NCI-H128 (cell line): ENCODE measurements around the gene METTL23.
"Not testable (repeated sequence)": the region's sequence is repeated elsewhere in the genome, so short reads cannot be mapped to it uniquely, and the experiment has no call there.

Source experiments
- DNase-seq: peaks from one replicate; lab custom pipeline; 2025; ENCODE audit not compliant: unreplicated experiment; lab: John Stamatoyannopoulos, UW

The METTL23 gene

DNA sequence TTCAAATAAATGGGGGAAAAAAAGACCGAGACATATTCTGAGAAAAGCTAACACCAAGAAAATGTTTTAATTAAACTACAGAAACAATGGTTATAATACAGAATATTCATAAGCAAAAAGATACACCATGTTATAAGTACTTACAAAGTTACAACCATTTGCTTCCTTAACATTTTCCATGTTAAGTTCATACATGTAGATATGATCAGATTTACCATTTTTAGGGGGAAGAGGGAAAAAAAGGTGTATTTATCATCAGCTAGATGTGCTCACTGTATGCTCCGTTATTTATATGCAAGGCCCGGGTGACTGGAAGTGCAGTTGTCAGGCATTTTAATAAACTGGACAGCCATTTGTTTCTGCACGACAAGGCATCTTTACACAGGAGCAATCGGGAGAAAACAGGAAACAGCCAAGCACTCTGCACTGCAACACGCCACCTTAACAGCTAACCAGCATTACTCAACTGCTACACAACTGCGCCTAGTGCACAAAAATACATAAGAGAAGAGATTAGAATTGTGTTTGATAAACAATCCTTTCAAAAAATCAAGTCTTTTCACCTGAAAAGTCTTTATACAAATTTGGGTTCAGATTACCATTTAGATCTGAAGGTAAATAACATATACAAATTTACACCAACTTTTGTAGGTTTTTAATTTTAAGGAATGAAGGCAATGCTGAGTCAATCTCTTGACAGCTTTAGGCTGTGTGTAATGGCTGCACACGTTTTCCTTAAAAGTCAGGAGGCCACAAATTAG, 7.6 kb downstream of the METTL23 start:
- no peak for DNase-seq

DNA sequence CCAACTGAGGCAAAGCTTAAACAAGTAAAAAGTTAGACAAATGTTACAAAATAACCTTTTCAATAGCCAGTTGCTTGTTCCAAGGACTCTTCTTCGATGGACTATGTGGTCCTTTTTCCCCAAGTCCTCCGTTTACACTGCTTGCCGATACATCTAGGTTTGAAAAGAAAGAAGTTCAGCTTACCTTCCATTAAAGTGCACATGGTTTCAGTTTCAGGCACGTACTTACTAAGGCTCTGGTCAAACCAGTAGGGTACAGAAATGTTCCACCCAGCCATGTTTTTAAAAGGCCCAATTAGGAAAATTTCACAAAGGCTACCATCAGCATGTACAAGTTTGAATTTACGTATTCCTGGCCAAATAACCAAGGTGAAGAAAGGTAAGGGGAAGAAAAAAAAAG, 8.4 kb downstream of the METTL23 start:
- DNase-seq, result no peak

DNA sequence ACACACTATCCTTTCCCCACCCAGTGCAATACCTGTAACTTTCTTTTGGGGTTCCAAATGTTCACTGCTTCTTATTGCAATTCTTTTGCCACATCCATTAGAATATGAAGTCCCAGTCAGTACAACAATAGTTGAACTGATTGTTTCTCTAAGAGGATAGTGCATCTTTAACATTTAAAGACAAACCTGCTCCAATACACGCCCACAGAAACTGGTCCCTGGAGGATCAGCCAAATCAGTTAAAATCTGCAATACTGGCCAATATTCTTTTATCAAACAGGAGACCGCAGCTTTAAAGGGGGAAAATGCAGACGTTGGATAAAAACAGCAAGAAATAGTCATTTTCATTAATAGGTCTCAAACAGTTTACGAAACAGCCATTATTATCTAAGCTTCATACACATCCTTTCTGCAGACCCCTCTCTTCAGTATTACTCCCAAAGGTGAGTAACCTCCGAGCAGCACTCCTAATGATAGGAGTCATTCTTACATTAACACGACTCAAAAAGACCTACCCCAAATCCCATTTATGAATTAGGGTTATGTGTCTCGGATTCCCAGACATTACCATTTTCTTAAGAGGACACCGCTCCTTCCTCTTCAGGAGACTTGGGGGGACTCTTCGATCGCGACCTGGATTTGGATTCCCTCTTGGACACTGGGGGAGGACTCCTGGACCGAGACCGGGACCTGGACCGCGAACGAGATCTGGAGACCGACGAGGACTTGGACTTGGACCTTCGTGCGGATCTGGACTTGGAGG, 9.1 kb downstream of the METTL23 start:
- no peak for DNase-seq

DNA sequence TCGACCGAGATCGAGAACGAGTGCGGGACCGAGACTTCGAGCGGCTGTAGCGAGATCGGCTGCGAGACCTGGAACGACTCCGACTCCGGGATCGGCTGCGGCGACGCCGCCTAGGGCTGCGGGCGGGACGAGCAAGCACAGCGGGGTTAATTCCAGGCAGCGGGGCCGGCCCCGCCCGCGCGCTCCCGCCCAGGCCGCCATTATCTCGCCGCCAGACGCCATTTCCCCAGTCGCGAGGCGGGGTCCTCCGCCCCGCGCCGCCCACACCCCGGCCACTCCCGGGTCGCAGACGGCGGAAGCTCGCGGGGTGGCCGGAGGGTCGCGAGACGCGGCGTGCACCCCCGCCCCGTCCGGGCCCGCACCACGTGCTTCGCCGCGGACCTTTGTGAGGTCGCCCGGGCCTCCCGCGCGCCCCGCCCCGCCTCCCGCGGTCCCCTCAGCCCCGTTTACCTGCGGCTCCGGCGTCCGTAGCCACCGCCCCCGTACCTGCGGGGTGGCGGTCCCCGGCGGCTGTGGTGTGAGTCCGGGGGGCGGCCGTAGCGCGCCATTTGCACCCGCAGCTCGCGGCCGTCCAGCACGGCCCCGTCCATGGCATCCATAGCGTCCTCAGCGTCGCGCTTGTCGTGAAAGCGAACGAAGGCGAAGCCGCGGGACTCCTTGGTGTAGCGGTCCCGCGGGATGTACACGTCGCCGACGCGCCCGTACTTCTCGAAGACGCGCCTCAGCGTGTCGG, 9.9 kb downstream of the METTL23 start:
- DNase-seq, result no peak

DNA sequence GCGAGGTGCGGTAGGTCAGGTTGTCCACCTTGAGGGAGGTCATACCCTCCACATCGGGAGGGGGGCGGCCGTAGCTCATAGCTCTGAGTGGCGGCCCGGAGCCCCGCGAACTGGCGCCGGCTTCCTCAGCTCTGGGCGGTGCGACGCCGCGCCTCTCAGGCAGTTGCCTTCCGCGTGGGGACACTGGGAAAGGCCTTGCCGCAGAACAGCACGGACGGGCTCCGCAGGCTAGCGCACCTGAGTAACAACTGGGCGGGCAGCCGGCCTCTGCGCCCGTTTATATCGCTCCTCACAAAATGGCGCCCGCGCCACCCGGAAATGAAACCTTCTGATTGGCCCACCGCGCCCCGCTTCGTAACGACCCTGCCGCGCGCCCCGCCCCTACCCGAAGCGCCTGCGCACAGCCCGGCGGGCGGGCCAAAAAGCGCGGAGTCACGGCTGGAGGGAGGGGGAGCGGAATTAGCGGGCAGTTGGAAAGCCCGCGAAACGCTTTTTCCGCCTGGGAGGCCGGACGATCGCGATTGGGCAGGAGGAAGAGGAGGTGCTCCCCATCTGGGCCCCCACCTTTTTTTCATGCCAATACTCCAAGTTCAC, 10.5 kb downstream of the METTL23 start, which contains the start of gene SRSF2:
SRSF2 (minus strand) TSS at position 250 of the 594 bp plus-strand sequence; CDS start at position 79, 171 bp downstream.
- DNase-seq, result peak; percentile 90

DNA sequence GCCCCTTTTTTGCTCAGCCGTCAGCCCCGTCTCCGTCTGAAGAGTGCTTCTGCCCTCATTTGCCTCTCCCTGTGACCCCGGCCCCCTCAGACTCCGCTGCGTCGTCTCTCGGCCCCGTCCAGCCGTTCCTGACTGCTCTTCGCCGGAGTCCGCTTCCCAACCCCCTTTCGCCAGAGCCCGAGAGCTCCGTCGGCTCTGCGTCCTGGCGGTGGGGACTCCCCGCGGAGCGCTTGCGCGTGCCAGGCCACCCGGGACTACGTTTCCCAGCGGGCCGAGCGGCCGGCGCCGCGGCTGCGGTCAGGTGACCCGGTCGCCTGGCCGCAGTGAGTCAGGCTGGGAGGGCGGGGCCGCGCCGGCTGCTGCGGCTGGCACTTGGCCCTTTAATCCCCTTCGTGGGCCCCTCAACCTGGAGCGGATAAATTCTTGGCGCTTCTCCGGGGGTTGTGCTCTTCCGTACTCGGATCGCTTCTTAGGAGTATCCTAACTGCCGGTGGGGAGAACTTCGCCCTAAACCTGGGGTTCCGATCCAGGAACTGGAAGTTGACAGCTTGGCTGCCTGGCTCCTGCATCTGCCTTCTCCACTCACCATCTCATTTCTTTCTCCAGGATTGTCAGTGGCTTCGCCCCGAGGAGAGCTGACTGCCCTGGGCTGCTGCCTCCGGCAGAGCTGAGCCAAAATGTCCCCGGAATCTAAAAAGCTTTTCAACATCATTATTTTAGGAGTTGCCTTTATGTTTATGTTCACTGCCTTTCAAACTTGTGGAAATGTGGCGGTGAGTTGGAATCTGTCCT, 11.2 kb downstream of the METTL23 start, which contains the start of gene MFSD11:
MFSD11 (plus strand) TSS at position 444 of the 792 bp plus-strand sequence; CDS start at position 678, 234 bp downstream.
- peak; percentile 78 for DNase-seq

DNA sequence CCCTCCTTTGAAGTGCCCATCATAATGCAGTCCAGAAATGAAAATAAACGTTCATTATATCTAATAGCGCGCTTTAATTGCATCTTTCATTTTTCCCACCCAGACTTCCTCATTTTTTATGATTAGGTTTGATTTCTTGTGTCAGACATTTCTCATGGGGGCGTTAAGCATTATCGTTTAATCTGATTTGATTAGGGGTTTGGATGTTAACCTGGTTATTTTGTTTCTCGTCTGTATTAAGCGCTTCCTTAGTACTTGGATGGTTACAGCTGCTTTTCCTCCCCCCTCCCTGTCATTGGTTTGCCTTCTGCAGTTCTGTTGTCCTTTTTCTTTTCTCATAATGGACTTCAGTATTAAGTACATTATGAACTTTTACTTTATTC, 11.8 kb downstream of the METTL23 start:
- no peak for DNase-seq

DNA sequence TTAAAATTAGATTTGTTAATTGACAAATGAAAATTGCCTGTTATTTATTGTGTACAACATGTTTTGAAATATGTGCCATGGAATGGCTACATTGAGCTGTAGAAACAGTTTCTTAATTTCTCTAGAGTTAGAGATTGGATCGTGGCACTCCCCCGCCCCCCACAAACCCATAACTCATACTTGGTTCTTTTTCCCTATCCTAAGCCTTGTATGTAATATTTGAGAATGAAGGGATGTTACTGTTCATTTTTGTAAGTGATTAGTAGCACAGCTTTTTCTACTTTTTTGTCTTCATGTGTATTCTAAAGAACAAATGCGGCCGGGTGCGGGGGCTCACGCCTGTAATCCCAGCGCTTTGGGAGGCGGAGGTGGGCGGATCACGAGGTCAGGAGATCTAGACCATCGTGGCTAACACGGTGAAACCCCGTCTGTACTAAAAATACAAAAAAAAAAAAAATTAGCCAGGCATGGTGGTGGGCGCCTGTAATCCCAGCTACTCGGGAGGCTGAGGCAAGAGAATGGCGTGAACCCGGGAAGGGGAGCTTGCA, 13.0 kb downstream of the METTL23 start:
- DNase-seq, result not testable (repeated sequence)

DNA sequence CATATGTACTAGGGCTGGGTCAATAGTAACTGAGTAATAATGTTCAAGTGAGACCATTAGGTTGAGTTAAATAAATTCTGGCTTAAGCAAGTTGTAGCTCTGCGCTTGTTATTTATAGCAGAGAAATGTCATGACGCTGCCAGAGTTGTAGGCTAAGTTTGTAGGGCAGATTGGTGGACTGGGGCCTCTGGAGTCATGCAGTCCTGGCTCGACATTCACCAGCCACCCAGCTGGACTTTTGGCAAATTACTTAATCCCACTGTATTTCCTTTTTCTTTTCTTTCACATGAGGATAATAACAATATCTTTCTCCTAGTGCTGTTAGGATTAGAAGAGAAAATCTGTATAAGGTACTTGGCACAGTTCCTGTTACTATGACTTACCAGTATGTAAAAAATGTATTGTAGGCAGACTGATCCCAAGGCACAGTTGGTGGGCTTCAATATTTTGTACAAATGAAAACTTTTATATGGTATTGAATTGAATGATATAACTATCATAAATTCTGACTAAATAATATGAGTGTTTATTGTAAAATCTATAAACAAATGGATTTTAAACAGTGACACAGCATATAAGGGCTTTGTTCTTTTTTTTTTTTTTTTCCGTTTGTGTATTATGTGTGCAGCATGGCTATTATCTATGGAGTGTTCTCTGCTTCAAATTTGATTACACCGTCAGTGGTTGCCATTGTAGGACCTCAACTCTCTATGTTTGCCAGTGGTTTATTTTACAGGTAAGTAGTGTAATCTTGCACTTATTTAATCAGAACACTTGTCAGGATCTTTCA, 13.9 kb downstream of the METTL23 start:
- no peak for DNase-seq

DNA sequence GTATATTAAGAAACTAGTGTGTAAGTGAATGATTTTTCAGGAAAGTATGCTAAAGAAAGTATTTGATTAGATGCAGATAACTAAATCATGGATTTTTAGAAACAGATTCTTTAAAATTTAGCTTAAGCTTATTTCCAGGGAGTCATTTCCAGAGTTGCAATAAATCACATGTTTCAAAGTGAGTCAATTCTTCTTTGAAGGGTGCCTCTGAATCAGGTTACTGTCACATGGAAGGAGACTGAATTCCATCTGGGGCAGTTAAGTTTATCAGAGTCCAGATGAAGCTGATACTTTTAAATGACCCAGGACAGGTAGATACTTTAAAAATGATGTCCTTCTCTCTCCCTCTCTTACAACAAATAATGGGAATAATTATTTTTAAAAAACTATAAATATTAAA, 16.3 kb downstream of the METTL23 start:
- DNase-seq, result no peak

DNA sequence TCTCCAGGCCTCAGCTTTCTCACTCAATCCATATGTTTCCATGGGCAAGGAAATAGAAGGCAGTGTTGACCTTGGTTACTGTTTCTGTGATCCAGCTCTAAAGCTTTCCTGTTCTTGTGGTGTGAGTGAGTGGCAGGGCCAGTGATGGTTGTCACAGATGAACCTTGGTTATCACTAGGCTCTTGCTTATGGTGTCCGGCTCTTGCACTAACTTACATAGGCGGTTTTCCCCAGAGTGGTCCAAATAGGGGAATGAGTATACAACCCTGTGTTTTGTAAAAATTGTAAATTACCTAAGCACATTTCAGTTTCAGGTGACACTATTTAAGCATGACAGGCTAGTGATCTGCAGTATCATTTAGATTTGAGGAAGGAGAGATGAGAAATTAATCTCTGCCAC, 18.1 kb downstream of the METTL23 start:
- no peak for DNase-seq

DNA sequence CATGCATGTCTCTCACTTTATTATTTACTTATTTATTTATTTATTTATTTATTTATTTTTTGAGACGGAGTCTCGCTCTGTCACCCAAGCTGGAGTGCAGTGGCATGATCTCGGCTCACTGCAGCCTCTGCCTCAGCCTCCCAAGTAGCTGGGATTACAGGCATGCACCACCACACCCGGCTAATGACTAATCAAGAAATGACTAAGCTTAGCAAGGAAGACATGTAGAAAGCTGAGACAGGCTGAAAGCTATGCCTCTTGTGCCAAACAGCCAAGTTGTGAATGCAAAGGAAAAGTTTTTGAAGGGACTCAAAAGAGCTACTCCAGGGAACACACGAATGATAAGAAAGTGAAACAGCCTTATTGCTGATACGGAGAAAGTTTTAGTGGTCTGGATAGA, 19.1 kb downstream of the METTL23 start:
- DNase-seq, result not testable (repeated sequence)

DNA sequence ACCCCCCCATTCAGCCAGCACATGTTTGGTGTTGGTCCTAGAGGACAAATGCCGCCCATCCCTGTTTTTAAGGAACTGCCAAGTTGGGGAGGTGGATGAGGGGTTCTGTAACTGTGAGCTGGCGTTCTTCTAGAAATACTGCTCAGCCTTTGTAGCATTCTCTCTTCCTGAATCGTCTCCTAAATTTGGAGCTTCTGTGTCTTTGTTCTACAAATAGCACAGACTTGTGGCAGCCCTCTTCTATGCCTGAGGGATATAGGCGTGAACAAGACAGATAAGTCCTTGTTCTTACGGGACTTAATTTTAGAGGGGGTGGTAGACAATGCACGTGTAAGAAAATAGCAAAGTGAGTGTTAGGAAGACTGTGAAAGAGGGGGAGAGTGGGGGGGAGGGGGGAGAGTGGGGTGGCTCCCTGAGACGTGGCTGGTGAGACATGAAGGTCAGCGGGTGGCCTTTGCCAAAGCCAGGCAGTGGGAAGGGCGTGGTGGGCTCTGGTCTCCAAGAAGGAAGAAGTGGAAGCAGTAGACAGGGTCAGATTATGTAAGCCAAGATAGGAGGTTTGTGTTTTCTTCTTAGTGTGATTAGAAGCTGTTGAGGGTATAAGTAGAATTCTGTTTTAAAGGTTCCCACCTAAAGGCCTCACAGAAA, 21.2 kb downstream of the METTL23 start:
- no peak for DNase-seq

DNA sequence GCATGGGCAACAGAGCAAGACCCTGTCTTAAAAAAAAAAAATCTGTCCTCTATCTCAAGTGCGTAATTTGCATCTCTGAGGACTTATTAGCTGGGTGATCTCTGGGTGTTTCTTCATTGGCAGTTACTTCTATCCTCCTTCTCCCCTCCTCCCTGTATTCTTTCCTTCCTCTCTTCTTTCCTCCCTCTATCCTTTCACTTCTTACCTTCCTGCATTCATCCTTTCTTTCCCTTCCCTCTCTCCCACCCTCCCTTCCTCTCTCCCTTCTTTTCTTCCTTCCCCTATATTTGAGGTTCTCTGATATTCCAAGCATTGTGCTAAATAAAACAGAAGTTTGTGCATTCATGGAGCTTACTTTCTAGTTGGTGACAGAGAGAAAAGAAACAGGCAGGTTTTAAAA, 22.0 kb downstream of the METTL23 start:
- no peak for DNase-seq

DNA sequence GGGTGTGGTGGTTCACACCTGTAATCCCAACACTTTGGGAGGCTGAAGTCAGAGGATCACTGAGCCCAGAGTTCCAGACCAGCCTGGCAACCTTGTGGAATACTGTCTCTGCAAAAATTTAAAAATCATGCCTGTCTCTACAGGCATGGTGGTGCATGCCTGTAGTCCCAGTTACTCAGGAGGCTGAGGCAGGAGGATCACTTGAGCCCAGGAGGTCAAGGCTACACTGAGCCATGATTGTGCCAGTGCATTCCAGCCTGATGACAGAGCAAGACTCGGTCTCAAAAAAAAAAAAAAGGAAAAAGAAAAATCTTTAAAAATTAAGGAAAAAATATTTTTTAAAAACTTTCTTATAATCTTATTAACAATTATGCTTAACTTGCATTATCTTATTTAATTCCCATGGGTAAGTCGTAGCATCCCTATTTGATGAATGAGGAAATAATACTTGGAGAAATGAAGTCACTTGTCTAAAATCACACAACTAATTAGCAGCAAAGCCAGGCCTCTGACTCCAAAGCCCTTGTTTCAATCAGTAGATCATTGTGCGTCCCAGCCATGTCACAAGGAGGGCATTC, 24.9 kb downstream of the METTL23 start:
- DNase-seq, result no peak

DNA sequence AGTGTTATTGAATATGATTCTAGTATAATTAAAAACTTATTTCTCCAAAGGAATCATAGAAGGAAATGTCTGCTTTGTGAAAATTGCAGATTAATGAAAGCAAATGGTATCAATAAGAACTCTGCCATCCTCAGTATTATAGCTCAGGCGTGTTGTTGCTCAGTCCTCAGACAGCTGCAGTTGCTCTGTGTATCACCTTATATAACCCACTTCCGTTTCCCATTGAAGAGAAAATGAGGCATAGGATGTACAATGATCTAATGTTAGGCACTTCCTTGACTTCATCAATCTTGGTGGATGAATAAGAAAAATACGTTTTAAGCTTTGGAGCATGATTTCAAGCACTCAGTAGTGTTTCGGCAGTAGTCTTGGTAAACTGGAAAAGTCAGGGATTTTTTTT, 25.4 kb downstream of the METTL23 start:
- no peak for DNase-seq

DNA sequence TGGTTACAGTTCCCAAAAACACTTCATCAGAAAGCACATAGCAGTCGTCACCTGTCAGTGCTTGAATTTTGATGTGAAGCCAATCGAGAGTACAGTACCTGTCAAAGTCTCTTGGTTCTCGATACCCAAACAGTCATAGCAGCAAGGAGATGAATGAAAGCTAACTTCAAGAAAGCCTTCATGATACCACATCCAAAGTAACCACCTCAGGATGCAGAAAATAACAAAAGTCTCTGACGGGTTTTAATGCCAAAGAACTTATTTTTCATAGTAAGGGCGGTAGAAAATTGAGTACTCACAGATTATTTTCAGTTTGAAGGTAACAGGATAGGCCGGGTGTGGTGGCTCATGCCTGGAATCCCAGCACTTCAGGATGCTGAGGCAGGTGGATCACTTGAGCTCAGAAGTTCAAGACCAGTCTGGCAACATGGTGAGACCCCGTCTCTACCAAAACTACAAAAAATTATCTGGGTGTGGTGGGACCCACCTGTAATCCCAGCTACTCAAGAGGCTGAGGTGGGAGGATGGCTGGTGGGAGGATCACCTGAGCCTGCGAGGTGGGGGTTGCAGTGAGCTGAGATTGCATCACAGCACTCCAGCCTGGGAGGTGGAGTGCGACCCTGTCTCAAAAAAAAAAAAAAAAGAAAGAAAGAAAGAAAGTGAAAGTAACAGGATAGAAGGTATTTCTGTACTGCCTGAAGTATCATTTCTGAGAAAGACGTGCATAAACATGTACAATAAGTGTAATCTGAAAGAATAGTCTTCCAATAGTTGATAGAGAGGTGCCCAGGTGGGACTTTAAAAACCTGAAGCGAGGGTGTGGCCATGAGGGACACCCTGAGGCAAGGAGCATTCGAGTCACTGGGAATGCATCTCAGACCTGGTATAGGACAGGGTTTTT, 26.7 kb downstream of the METTL23 start:
- DNase-seq, result no peak
